IMR-90 (cell line): ENCODE data around the gene NDUFS3. TPM values are rescaled to one million over a fixed set of nuclear protein-coding genes. Genes with fewer than 3 reads are reported as not detected.

Experiments
- ATAC-seq: fragments of 200-7000 bp; cut with Tn5 transposase; 2 replicates; pipeline ENCODE4 v1.9.1; 2020; ENCODE audit warnings: low read depth, mild to moderate bottlenecking, moderate library complexity
- BruUV-seq: library from RNA; stranded (reverse); fragments of 400-500 nt; replicated peaks from 2 replicates; lab custom pipeline; 2021; lab: Mats Ljungman, UMichigan
- CTCF ChIA-PET: fragments of 300-600 bp; formaldehyde crosslinking; extraction: SDS; loops from one replicate; lab custom pipeline; 2021; ENCODE audit warnings: antibody characterized with exemption; lab: Yijun Ruan, JAX
- POLR2A ChIA-PET: fragments of 300-600 bp; sonication (Branson Sonifier 250); formaldehyde crosslinking; loops from one replicate; lab custom pipeline; 2022; ENCODE audit warnings: antibody characterized with exemption; ENCODE audit not compliant: unreplicated experiment; lab: Charles Lee
- DNase-seq: peaks from one replicate; pipeline ENCODE4 v3.0.0; 2013
- H2AFZ ChIP-seq: replicated peaks from 2 replicates; pipeline ENCODE3; 2013; ENCODE audit warnings: low read length, mild to moderate bottlenecking; ENCODE audit not compliant: poor library complexity
- H2AK5ac ChIP-seq: 2 replicates; pipeline ENCODE4 v1.6.1; 2013; ENCODE audit warnings: low read depth, low read length, inconsistent platforms
- H2AK9ac ChIP-seq: replicated peaks from 2 replicates; pipeline ENCODE3; 2013; ENCODE audit warnings: mild to moderate bottlenecking, low read depth, low read length, moderate library complexity; ENCODE audit not compliant: poor library complexity
- H2BK120ac ChIP-seq: 2 replicates; pipeline ENCODE4 v1.6.1; 2013; ENCODE audit warnings: low read depth, low read length, inconsistent platforms
- H2BK15ac ChIP-seq: 3 replicates; pipeline ENCODE4 v1.6.1; 2013; ENCODE audit warnings: low read depth, low read length, inconsistent platforms
- H2BK20ac ChIP-seq: 2 replicates; pipeline ENCODE4 v1.6.1; 2013; ENCODE audit warnings: low read depth, mild to moderate bottlenecking, inconsistent platforms, low read length, moderate library complexity
- H2BK5ac ChIP-seq: 2 replicates; pipeline ENCODE4 v1.6.1; 2013; ENCODE audit warnings: mild to moderate bottlenecking, low read depth, low read length, inconsistent platforms; ENCODE audit not compliant: poor library complexity, severe bottlenecking
- H3K14ac ChIP-seq: replicated peaks from 2 replicates; pipeline ENCODE4 v1.6.1; 2013; ENCODE audit warnings: low read depth, low read length, inconsistent platforms
- H3K18ac ChIP-seq: 2 replicates; pipeline ENCODE4 v1.6.1; 2013; ENCODE audit warnings: low read depth, low read length, control low read depth
- H3K23ac ChIP-seq: 2 replicates; pipeline ENCODE4 v1.6.1; 2013; ENCODE audit warnings: low read depth, low read length, inconsistent platforms
- H3K27ac ChIP-seq: 2 replicates; pipeline ENCODE4 v1.5.1; 2013; ENCODE audit warnings: mild to moderate bottlenecking, control low read depth, low read length; ENCODE audit not compliant: insufficient read depth
- H3K27me3 ChIP-seq: 2 replicates; pipeline ENCODE4 v1.6.1; 2013; ENCODE audit warnings: low read length; ENCODE audit not compliant: control insufficient read depth, insufficient read depth
- H3K36me3 ChIP-seq: 2 replicates; pipeline ENCODE4 v1.6.1; 2013; ENCODE audit warnings: low read length, mixed read lengths; ENCODE audit not compliant: control insufficient read depth, insufficient read depth
- H3K4ac ChIP-seq: 2 replicates; pipeline ENCODE4 v1.6.1; 2013; ENCODE audit warnings: low read depth, low read length, inconsistent platforms
- H3K4me1 ChIP-seq: 2 replicates; pipeline ENCODE4 v1.6.1; 2013; ENCODE audit warnings: low read length, mixed read lengths; ENCODE audit not compliant: control insufficient read depth, insufficient read depth
- H3K4me2 ChIP-seq: 2 replicates; pipeline ENCODE4 v1.6.1; 2013; ENCODE audit warnings: low read depth, mild to moderate bottlenecking, control low read depth, low read length, moderate library complexity
- H3K4me3 ChIP-seq: 2 replicates; pipeline ENCODE4 v1.5.1; 2013; ENCODE audit warnings: low read depth, mild to moderate bottlenecking, control low read depth, low read length, moderate library complexity; ENCODE audit not compliant: insufficient read depth
- H3K56ac ChIP-seq: 2 replicates; pipeline ENCODE4 v1.6.1; 2013; ENCODE audit warnings: low read length, inconsistent platforms; ENCODE audit not compliant: insufficient read depth; ENCODE audit errors: extremely low read depth
- H3K79me1 ChIP-seq, 2 experiments: 2 replicates each; pipeline ENCODE4 v1.6.1; 2013; ENCODE audit warnings: low read length in 2 of 2, inconsistent platforms in 1 of 2, low read depth in 1 of 2
- H3K9ac ChIP-seq: 2 replicates; pipeline ENCODE4 v1.6.1; 2013; ENCODE audit warnings: low read depth, low read length, control low read depth
- H3K9me1 ChIP-seq: 2 replicates; pipeline ENCODE4 v1.6.1; 2013; ENCODE audit warnings: low read length, inconsistent platforms; ENCODE audit not compliant: insufficient read depth
- H3K9me3 ChIP-seq: 2 replicates; pipeline ENCODE4 v1.6.1; 2013; ENCODE audit warnings: low read length; ENCODE audit not compliant: control insufficient read depth, insufficient read depth
- H4K20me1 ChIP-seq: 2 replicates; pipeline ENCODE4 v1.6.1; 2013; ENCODE audit warnings: low read length, inconsistent platforms; ENCODE audit not compliant: insufficient read depth
- H4K5ac ChIP-seq: 2 replicates; pipeline ENCODE4 v1.6.1; 2013; ENCODE audit warnings: mild to moderate bottlenecking, low read depth, low read length, control low read depth
- H4K8ac ChIP-seq, 2 experiments: 2 replicates each; pipeline ENCODE4 v1.6.1; 2013; ENCODE audit warnings: low read depth in 2 of 2, low read length in 2 of 2, control low read depth in 1 of 2, inconsistent platforms in 1 of 2
- H4K91ac ChIP-seq: 2 replicates; pipeline ENCODE4 v1.6.1; 2013; ENCODE audit warnings: low read depth, low read length, inconsistent platforms; ENCODE audit not compliant: insufficient read depth
- CEBPB ChIP-seq: IDR thresholded peaks from 2 replicates; pipeline ENCODE4 v1.6.1; 2012; ENCODE audit warnings: low read depth, low read length, improper control_type of control experiment
- CHD1 ChIP-seq: IDR thresholded peaks from 2 replicates; pipeline ENCODE4 v1.6.1; 2012; ENCODE audit warnings: low read depth, low read length, improper control_type of control experiment
- MAFK ChIP-seq: IDR thresholded peaks from 2 replicates; pipeline ENCODE4 v1.6.1; 2012; ENCODE audit warnings: low read depth, low read length, improper control_type of control experiment
- SMC3 ChIP-seq: fragments of 150-350 bp; IDR thresholded peaks from 2 replicates; pipeline ENCODE4 v1.6.1; 2016; ENCODE audit warnings: low read depth, mild to moderate bottlenecking, antibody characterized with exemption, low read length, moderate library complexity
- WGBS, 2 experiments: methylation state at CpG; one replicate each; pipeline versions ENCODE4 v1.1.5 to v1.1.7; 2013; ENCODE audit warnings: missing lambda C conversion rate in 2 of 2; ENCODE audit not compliant: insufficient read length in 1 of 2; ENCODE audit errors: extremely low coverage in 2 of 2; 5-methylcytosine and 5-hydroxymethylcytosine counted together
- dilution Hi-C: fragments of 300-500 bp; cut with HindIII; formaldehyde crosslinking; loops from one replicate; pipeline ENCODE4 v1.14.3; 2018; ENCODE audit warnings: low sequenced_read_pairs; ENCODE audit not compliant: unreplicated experiment
- in situ Hi-C: fragments of 300-500 bp; cut with MboI; formaldehyde crosslinking; loops from 3 replicates; pipeline ENCODE4 v1.14.3; 2019; ENCODE audit warnings: low sequenced_read_pairs, inconsistent platforms, mixed read lengths
- intact Hi-C: fragments of 100-400 bp; cut with micrococcal nuclease; formaldehyde crosslinking; loops from 2 replicates; pipeline ENCODE4 v1.10.0; 2022
- polyA plus RNA-seq, 3 experiments: library from polyadenylated mRNA; depleted of rRNA; stranded (reverse); fragments of >200 nt; gene quantifications; 2 replicates each; pipeline ENCODE4 v1.2.3, GENCODE V29; 2012; ENCODE audit warnings: low replicate concordance in 1 of 3
- total RNA-seq: library from RNA; depleted of rRNA; stranded (reverse); fragments of >200 nt; gene quantifications from 2 replicates; pipeline ENCODE4 v1.2.3, GENCODE V29; 2012
- TF ChIP-seq, protein P1 (sequence below): fragments of 150-350 bp; IDR thresholded peaks from 2 replicates; pipeline ENCODE4 v1.6.1; 2016; ENCODE audit warnings: low read depth, mild to moderate bottlenecking, low read length, moderate library complexity, borderline replicate concordance
- TF ChIP-seq, protein P2 (sequence below): conservative IDR thresholded peaks from 2 replicates; pipeline ENCODE4 v1.5.1; 2012; ENCODE audit warnings: mild to moderate bottlenecking, low read depth, low read length, improper control_type of control experiment
- TF ChIP-seq, protein P3 (sequence below): fragments of 150-350 bp; IDR thresholded peaks from 2 replicates; pipeline ENCODE4 v1.6.1; 2017; ENCODE audit warnings: mild to moderate bottlenecking, antibody characterized with exemption, low read length, low read depth

Gene NDUFS3
- total and polyA plus RNA-seq, 2 of the 4 experiments (the other 2 are of a cell fraction) = 77.1 to 108 TPM

DNA sequence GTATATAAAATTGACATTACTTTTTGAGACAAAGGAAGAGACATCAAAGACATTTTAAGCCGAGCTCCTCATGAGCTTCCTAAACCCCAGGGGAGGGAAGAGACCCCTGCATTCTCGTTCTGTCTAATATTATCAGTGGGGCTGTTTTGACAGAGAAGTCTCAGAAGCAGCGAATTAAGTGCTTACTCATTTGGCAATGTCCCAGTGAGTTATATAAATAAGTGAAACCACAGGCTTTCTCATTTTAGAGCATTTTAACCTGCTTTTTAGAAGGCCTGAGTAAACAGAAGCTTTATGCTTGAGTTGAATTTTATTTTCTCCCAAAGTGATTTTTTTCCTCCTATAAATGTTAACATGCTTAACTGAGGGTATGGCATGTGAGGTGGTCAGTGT lies 38.5 kb downstream of the NDUFS3 start:
- ATAC-seq (peak; percentile 70), DNase-seq (peak; percentile 85)
- Histone ChIP-seq H3K4ac (no peak overlapping the region), H2BK20ac (no peak overlapping the region), H4K91ac (no peak overlapping the region), H4K20me1 (peaks cover 9% of the 10 kb centered on the region), H3K9ac (no peak overlapping the region), H3K27ac (no peak overlapping the region), H4K5ac (no peak overlapping the region), H3K4me3 (no peak overlapping the region), H2BK5ac (peak overlapping the region; percentile 73), H2AK5ac (no peak overlapping the region), H3K4me2 (peak overlapping the region; percentile 64), H2BK15ac (no peak overlapping the region), H3K56ac (no peak overlapping the region), H2AK9ac (no peak overlapping the region), H3K4me1 (peaks cover 4% of the 10 kb centered on the region), H3K79me1 (peaks cover 0 to 6% of the 10 kb centered on the region in 2 experiments; a peak in 1 of 4 replicates), H3K9me3 (no peaks in the 10 kb centered on the region), H2AFZ (no peak overlapping the region), H3K27me3 (no peaks in the 10 kb centered on the region), H4K8ac (no peak overlapping the region; a peak in 1 of 4 replicates), H2BK120ac (no peak overlapping the region), H3K9me1 (no peaks in the 10 kb centered on the region), H3K14ac (no peak overlapping the region), H3K23ac (no peak overlapping the region), H3K36me3 (peaks cover 7% of the 10 kb centered on the region), H3K18ac (peak overlapping the region; percentile 51; the same call in 1 of the 2 replicates)
- in situ Hi-C loops (loop anchor here (10.0 kb wide), 1 partner anchor 133 kb away; no protein-coding TSS in a partner anchor), dilution Hi-C loops (no loop called here), intact Hi-C loops (loop anchor here (1.0 to 5.0 kb wide), 4 partner anchors 38 to 243 kb away; partner anchors contain the start of genes NDUFS3 and SLC39A13)
- no CpG with 5 or more reads among the region's 3 CpGs for WGBS, 2 experiments
- no TSS peak for BruUV-seq
- POLR2A ChIA-PET = interaction anchor here (0.5 kb wide), 1 partner anchor 303 kb away, joined by 3 read pairs; no protein-coding TSS in a partner anchor
- CTCF ChIA-PET = interaction anchor here (0.9 to 1.6 kb wide), 7 partner anchors 10 to 244 kb away, joined by 3 to 9 read pairs (median 4); partner anchors contain the start of genes KBTBD4 and NDUFS3
- TF ChIP-seq, protein P1, sequence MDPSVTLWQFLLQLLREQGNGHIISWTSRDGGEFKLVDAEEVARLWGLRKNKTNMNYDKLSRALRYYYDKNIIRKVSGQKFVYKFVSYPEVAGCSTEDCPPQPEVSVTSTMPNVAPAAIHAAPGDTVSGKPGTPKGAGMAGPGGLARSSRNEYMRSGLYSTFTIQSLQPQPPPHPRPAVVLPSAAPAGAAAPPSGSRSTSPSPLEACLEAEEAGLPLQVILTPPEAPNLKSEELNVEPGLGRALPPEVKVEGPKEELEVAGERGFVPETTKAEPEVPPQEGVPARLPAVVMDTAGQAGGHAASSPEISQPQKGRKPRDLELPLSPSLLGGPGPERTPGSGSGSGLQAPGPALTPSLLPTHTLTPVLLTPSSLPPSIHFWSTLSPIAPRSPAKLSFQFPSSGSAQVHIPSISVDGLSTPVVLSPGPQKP = no peak
- no peak for TF ChIP-seq CHD1
- TF ChIP-seq MAFK = peak; percentile 32; the same call in 1 of the 2 replicates
- TF ChIP-seq CEBPB = no peak
- no peak for TF ChIP-seq SMC3
- TF ChIP-seq, protein P2, sequence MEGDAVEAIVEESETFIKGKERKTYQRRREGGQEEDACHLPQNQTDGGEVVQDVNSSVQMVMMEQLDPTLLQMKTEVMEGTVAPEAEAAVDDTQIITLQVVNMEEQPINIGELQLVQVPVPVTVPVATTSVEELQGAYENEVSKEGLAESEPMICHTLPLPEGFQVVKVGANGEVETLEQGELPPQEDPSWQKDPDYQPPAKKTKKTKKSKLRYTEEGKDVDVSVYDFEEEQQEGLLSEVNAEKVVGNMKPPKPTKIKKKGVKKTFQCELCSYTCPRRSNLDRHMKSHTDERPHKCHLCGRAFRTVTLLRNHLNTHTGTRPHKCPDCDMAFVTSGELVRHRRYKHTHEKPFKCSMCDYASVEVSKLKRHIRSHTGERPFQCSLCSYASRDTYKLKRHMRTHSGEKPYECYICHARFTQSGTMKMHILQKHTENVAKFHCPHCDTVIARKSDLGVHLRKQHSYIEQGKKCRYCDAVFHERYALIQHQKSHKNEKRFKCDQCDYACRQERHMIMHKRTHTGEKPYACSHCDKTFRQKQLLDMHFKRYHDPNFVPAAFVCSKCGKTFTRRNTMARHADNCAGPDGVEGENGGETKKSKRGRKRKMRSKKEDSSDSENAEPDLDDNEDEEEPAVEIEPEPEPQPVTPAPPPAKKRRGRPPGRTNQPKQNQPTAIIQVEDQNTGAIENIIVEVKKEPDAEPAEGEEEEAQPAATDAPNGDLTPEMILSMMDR = no peak
- TF ChIP-seq, protein P3, sequence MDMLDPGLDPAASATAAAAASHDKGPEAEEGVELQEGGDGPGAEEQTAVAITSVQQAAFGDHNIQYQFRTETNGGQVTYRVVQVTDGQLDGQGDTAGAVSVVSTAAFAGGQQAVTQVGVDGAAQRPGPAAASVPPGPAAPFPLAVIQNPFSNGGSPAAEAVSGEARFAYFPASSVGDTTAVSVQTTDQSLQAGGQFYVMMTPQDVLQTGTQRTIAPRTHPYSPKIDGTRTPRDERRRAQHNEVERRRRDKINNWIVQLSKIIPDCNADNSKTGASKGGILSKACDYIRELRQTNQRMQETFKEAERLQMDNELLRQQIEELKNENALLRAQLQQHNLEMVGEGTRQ = no peak
